CD4-positive, CD25-positive, alpha-beta regulatory T cell (primary cell): ENCODE measurements around the gene SCN1A. TPM values are rescaled to one million over a fixed set of nuclear protein-coding genes. Genes with fewer than 3 reads are reported as not detected.
"Not testable (repeated sequence)": the region's sequence is repeated elsewhere in the genome, so short reads cannot be mapped to it uniquely, and the experiment has no call there.

Experiments
- ATAC-seq, 2 donors: fragments of 150-1000 bp; cut with Tn5 transposase; one replicate each; pipeline ENCODE4 v1.10.0; 2021; ENCODE audit warnings: low read depth in 2 of 2, moderate number of reproducible peaks in 2 of 2, moderate library complexity in 1 of 2
- DNase-seq, 3 donors: peaks; one replicate each; pipeline versions ENCODE4 v3.0.0 to v3.0.0-alpha.2; 2012 to 2022; ENCODE audit warnings: mixed read lengths in 1 of 3
- H3K27ac ChIP-seq: one replicate; pipeline ENCODE4 v1.7.0; 2013; ENCODE audit warnings: mild to moderate bottlenecking, low read length; ENCODE audit not compliant: insufficient read depth, poor library complexity, severe bottlenecking
- H3K27me3 ChIP-seq: one replicate; pipeline ENCODE4 v1.7.0; 2013; ENCODE audit warnings: low read length; ENCODE audit not compliant: control insufficient read depth, insufficient read depth
- H3K36me3 ChIP-seq: one replicate; pipeline ENCODE4 v1.7.0; 2013; ENCODE audit warnings: mild to moderate bottlenecking, low read length, moderate library complexity; ENCODE audit not compliant: control insufficient read depth, insufficient read depth
- H3K4me1 ChIP-seq: 2 replicates; pipeline ENCODE4 v1.7.0; 2013; ENCODE audit warnings: mild to moderate bottlenecking, low read length; ENCODE audit not compliant: insufficient read depth, control insufficient read depth, poor library complexity, severe bottlenecking
- H3K4me3 ChIP-seq: one replicate; pipeline ENCODE4 v1.7.0; 2013; ENCODE audit warnings: low read depth, mild to moderate bottlenecking, low read length, moderate library complexity
- H3K9me3 ChIP-seq, 2 experiments: 1 replicate in 1 of 2; 2 replicates in 1 of 2; pipeline ENCODE4 v1.7.0; 2013; ENCODE audit warnings: low read length in 2 of 2, mild to moderate bottlenecking in 1 of 2, moderate library complexity in 1 of 2; ENCODE audit not compliant: control insufficient read depth in 2 of 2
- H3K27ac Mint-ChIP-seq, 3 donors: one replicate each; pipeline ENCODE4 v1.8.0; 2020 to 2022; ENCODE audit warnings: mild to moderate bottlenecking in 3 of 3, mixed read lengths in 3 of 3, moderate library complexity in 2 of 3
- H3K27me3 Mint-ChIP-seq: one replicate; pipeline ENCODE4 v1.8.0; 2022; ENCODE audit warnings: mild to moderate bottlenecking, mixed read lengths
- H3K36me3 Mint-ChIP-seq: one replicate; pipeline ENCODE4 v1.8.0; 2020; ENCODE audit warnings: mixed read lengths
- H3K4me1 Mint-ChIP-seq, 4 donors: one replicate each; pipeline ENCODE4 v1.8.0; 2020 to 2022; ENCODE audit warnings: mixed read lengths in 4 of 4, mild to moderate bottlenecking in 1 of 4
- H3K4me3 Mint-ChIP-seq, 4 donors: one replicate each; pipeline ENCODE4 v1.8.0; 2020 to 2022; ENCODE audit warnings: mild to moderate bottlenecking in 4 of 4, mixed read lengths in 4 of 4, moderate library complexity in 3 of 4
- H3K9me3 Mint-ChIP-seq, 7 donors: one replicate each; pipeline ENCODE4 v1.8.0; 2020 to 2022; ENCODE audit warnings: mixed read lengths in 7 of 7, mild to moderate bottlenecking in 3 of 7, moderate library complexity in 2 of 7
- polyA plus RNA-seq, 4 donors: library from polyadenylated mRNA; unstranded; fragments of 300-500 nt; fragmentation: Illumina TruSeq; gene quantifications; one replicate each; pipeline ENCODE4 v1.2.3, GENCODE V29; 2021
- total RNA-seq: library from RNA; stranded (reverse); gene quantifications from one replicate; pipeline ENCODE4 v1.2.3, GENCODE V29; 2022

Gene SCN1A
- total and polyA plus RNA-seq, 5 donors from 2014 or later = not detected

GRCh38 chr2:166011660-166012059, 116.2 kb downstream of the SCN1A start:
- H3K36me3 Mint-ChIP-seq = no peaks in the 10 kb centered on the region
- no peaks in the 10 kb centered on the region for H3K27me3 ChIP-seq
- no peak for ATAC-seq

GRCh38 chr2:166000401-166000800, 127.4 kb downstream of the SCN1A start:
- Mint-ChIP-seq H3K4me3 (no peak overlapping the region), H3K9me3 (no peaks in the 10 kb centered on the region), H3K27ac (no peak overlapping the region), H3K36me3 (no peaks in the 10 kb centered on the region), H3K27me3 (peaks cover 8% of the 10 kb centered on the region), H3K4me1 (peaks cover 0 to 2% (median 0%) of the 10 kb centered on the region in 4 donors)
- no peaks in the 10 kb centered on the region for H3K27me3 ChIP-seq
- H3K27ac ChIP-seq = no peak overlapping the region
- no peaks in the 10 kb centered on the region for H3K9me3 ChIP-seq
- H3K4me1 ChIP-seq = no peaks in the 10 kb centered on the region
- ATAC-seq = no peak
- no peak for DNase-seq
- no peaks in the 10 kb centered on the region for H3K36me3 ChIP-seq
- H3K4me3 ChIP-seq = no peak overlapping the region

More at GRCh38 chr2:166011660-166012059, 116.2 kb downstream of the SCN1A start:
- Histone ChIP-seq H3K9me3 (no peaks in the 10 kb centered on the region), H3K4me1 (no peaks in the 10 kb centered on the region), H3K36me3 (no peaks in the 10 kb centered on the region), H3K4me3 (no peak overlapping the region), H3K27ac (no peak overlapping the region)
- DNase-seq = no peak
- H3K27ac Mint-ChIP-seq = no peak overlapping the region
- H3K4me3 Mint-ChIP-seq = no peak overlapping the region
- H3K9me3 Mint-ChIP-seq = no peaks in the 10 kb centered on the region
- H3K4me1 Mint-ChIP-seq = no peaks in the 10 kb centered on the region
- no peaks in the 10 kb centered on the region for H3K27me3 Mint-ChIP-seq

- ATAC-seq (no peak), DNase-seq (no peak)
- Histone ChIP-seq H3K9me3 (no peaks in the 10 kb centered on the region), H3K4me1 (no peaks in the 10 kb centered on the region), H3K27me3 (no peaks in the 10 kb centered on the region), H3K27ac (no peak overlapping the region), H3K4me3 (no peak overlapping the region), H3K36me3 (no peaks in the 10 kb centered on the region)
- Mint-ChIP-seq H3K4me1 (no peaks in the 10 kb centered on the region), H3K27ac (no peak overlapping the region), H3K36me3 (no peaks in the 10 kb centered on the region), H3K4me3 (no peak overlapping the region), H3K27me3 (no peaks in the 10 kb centered on the region), H3K9me3 (no peaks in the 10 kb centered on the region)
Observed at GRCh38 chr2:165990846-165991245, 137.0 kb downstream of the SCN1A start.

GRCh38 chr2:165989851-165990250, 138.0 kb downstream of the SCN1A start:
- H3K4me3 ChIP-seq = no peak overlapping the region
- H3K4me1 ChIP-seq = no peaks in the 10 kb centered on the region
- Mint-ChIP-seq H3K4me1 (no peaks in the 10 kb centered on the region), H3K27me3 (peaks cover 5% of the 10 kb centered on the region), H3K9me3 (no peaks in the 10 kb centered on the region), H3K4me3 (no peak overlapping the region), H3K36me3 (no peaks in the 10 kb centered on the region), H3K27ac (no peak overlapping the region)
- H3K27ac ChIP-seq = no peak overlapping the region
- DNase-seq (no peak), ATAC-seq (no peak)
- no peaks in the 10 kb centered on the region for H3K36me3 ChIP-seq
- H3K27me3 ChIP-seq = no peaks in the 10 kb centered on the region
- H3K9me3 ChIP-seq = no peaks in the 10 kb centered on the region

GRCh38 chr2:165985120-165985519, 142.7 kb downstream of the SCN1A start:
- H3K4me3 Mint-ChIP-seq = no peak overlapping the region
- Histone ChIP-seq H3K9me3 (no peaks in the 10 kb centered on the region), H3K27ac (no peak overlapping the region), H3K4me1 (no peaks in the 10 kb centered on the region), H3K36me3 (no peaks in the 10 kb centered on the region), H3K4me3 (no peak overlapping the region), H3K27me3 (peaks cover 2% of the 10 kb centered on the region)
- no peaks in the 10 kb centered on the region for H3K4me1 Mint-ChIP-seq
- no peak overlapping the region for H3K27ac Mint-ChIP-seq
- H3K27me3 Mint-ChIP-seq = peaks cover 7% of the 10 kb centered on the region
- no peaks in the 10 kb centered on the region for H3K36me3 Mint-ChIP-seq
- ATAC-seq (no peak), DNase-seq (no peak)
- H3K9me3 Mint-ChIP-seq = peaks cover 0 to 3% (median 0%) of the 10 kb centered on the region in 7 donors

- H3K27me3 Mint-ChIP-seq = peaks cover 12% of the 10 kb centered on the region
- not testable (repeated sequence) for H3K27ac Mint-ChIP-seq, H3K27ac ChIP-seq, H3K4me3 Mint-ChIP-seq, H3K4me1 ChIP-seq, H3K9me3 ChIP-seq, H3K4me3 ChIP-seq, H3K36me3 Mint-ChIP-seq, H3K4me1 Mint-ChIP-seq, H3K27me3 ChIP-seq, DNase-seq, ATAC-seq, H3K36me3 ChIP-seq, H3K9me3 Mint-ChIP-seq
Observed at GRCh38 chr2:165972161-165972560, 155.7 kb downstream of the SCN1A start.

GRCh38 chr2:165970663-165971062, 157.2 kb downstream of the SCN1A start:
- ATAC-seq (no peak), DNase-seq (no peak)
- H3K36me3 Mint-ChIP-seq = no peaks in the 10 kb centered on the region
- H3K4me3 ChIP-seq = no peak overlapping the region
- H3K27me3 ChIP-seq = no peaks in the 10 kb centered on the region
- no peak overlapping the region for H3K27ac ChIP-seq
- H3K4me1 ChIP-seq = no peaks in the 10 kb centered on the region
- H3K27me3 Mint-ChIP-seq = peaks cover 12% of the 10 kb centered on the region
- H3K4me3 Mint-ChIP-seq = no peak overlapping the region
- no peaks in the 10 kb centered on the region for H3K9me3 ChIP-seq
- H3K4me1 Mint-ChIP-seq = no peaks in the 10 kb centered on the region
- H3K27ac Mint-ChIP-seq = no peak overlapping the region
- H3K9me3 Mint-ChIP-seq = peaks cover 0 to 2% (median 0%) of the 10 kb centered on the region in 7 donors
- no peaks in the 10 kb centered on the region for H3K36me3 ChIP-seq

GRCh38 chr2:165969227-165969626, 158.6 kb downstream of the SCN1A start:
- Mint-ChIP-seq H3K4me3 (no peak overlapping the region), H3K9me3 (peaks cover 0 to 2% (median 0%) of the 10 kb centered on the region in 7 donors), H3K36me3 (no peaks in the 10 kb centered on the region), H3K27me3 (peaks cover 12% of the 10 kb centered on the region), H3K4me1 (no peaks in the 10 kb centered on the region), H3K27ac (no peak overlapping the region)
- Histone ChIP-seq H3K4me3 (no peak overlapping the region), H3K27ac (no peak overlapping the region), H3K4me1 (no peaks in the 10 kb centered on the region), H3K36me3 (no peaks in the 10 kb centered on the region), H3K27me3 (peaks cover 1% of the 10 kb centered on the region), H3K9me3 (no peaks in the 10 kb centered on the region)
- DNase-seq = no peak
- no peak for ATAC-seq
